Chondrocyte (in vitro differentiated cells): ENCODE results near the gene CHSY1. TPM values are rescaled to one million over a fixed set of nuclear protein-coding genes. Genes with fewer than 3 reads are reported as not detected.

Experiments used
- DNase-seq: peaks from one replicate; pipeline ENCODE4 v3.0.0; 2021; ENCODE audit warnings: mixed read lengths, low spot score
- H3K27ac Mint-ChIP-seq: one replicate; pipeline ENCODE4 v1.8.0; 2021; ENCODE audit warnings: mild to moderate bottlenecking, moderate library complexity, mixed read lengths; ENCODE audit not compliant: unreplicated experiment
- H3K27me3 Mint-ChIP-seq: 2 replicates; pipeline ENCODE4 v1.8.0; 2021; ENCODE audit warnings: low read depth, mixed read lengths
- H3K36me3 Mint-ChIP-seq: 2 replicates; pipeline ENCODE4 v1.8.0; 2021; ENCODE audit warnings: low read depth, mixed read lengths
- H3K4me1 Mint-ChIP-seq: 2 replicates; pipeline ENCODE4 v1.8.0; 2021; ENCODE audit warnings: low read depth, mild to moderate bottlenecking, mixed read lengths
- H3K4me3 Mint-ChIP-seq: one replicate; pipeline ENCODE4 v1.8.0; 2021; ENCODE audit warnings: mild to moderate bottlenecking, moderate library complexity, mixed read lengths; ENCODE audit not compliant: unreplicated experiment
- H3K9me3 Mint-ChIP-seq: 2 replicates; pipeline ENCODE4 v1.8.0; 2021; ENCODE audit warnings: low read depth, mixed read lengths
- total RNA-seq: library from RNA; stranded (reverse); gene quantifications from 3 replicates; pipeline ENCODE4 v1.2.1, GENCODE V29; 2021
- TF ChIP-seq, protein P1 (sequence below): fragments of 200-600 bp; sonication (generic); IDR thresholded peaks from 2 replicates; pipeline ENCODE4 v1.5.0; 2021; ENCODE audit warnings: antibody characterized with exemption, mild to moderate bottlenecking, moderate library complexity

CHSY1 gene
- total RNA-seq, 1 donor from 2014 or later = 60.9 TPM

DNA sequence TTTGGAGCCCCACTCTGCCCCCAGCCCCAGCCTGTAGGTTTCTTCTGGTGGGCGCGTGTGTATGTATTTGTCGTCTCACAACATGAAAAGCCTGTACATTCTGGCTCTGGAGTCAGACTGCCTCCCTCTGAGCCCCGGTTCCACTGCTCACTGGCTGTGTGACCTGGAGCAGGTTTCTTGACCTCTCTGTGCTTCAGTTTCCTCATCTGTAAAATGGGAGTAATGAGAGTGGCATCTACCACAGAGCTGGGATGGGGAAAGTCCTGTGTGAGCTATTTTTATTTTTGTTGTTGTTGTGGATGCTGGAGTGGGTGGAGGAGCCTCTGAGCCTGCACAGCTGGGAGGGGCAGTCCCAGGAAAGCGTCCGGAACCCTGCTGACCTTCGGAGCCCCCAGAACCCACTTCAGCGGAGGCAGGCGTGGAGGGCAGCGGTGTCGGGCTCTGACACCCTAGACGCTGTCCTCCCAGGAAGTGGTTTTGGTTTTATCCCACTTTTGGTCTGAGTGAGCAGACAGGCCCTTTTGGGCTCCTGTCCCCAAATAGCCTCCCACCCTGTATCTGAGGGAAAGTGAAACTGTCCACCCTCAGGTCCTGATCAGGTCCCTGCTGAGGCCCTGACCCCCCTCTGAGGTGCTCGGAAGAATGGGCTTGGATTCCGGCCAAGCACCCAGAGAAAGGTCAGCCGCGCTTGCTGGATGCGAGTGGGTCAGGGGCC, 103.5 kb downstream of the CHSY1 start:
- Mint-ChIP-seq H3K27ac (no peak overlapping the region), H3K36me3 (no peaks in the 10 kb centered on the region), H3K4me3 (no peak overlapping the region), H3K4me1 (peaks cover 6% of the 10 kb centered on the region), H3K9me3 (no peaks in the 10 kb centered on the region), H3K27me3 (no peaks in the 10 kb centered on the region)
- no peak for DNase-seq
- TF ChIP-seq, protein P1, sequence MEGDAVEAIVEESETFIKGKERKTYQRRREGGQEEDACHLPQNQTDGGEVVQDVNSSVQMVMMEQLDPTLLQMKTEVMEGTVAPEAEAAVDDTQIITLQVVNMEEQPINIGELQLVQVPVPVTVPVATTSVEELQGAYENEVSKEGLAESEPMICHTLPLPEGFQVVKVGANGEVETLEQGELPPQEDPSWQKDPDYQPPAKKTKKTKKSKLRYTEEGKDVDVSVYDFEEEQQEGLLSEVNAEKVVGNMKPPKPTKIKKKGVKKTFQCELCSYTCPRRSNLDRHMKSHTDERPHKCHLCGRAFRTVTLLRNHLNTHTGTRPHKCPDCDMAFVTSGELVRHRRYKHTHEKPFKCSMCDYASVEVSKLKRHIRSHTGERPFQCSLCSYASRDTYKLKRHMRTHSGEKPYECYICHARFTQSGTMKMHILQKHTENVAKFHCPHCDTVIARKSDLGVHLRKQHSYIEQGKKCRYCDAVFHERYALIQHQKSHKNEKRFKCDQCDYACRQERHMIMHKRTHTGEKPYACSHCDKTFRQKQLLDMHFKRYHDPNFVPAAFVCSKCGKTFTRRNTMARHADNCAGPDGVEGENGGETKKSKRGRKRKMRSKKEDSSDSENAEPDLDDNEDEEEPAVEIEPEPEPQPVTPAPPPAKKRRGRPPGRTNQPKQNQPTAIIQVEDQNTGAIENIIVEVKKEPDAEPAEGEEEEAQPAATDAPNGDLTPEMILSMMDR = no peak

GRCh38 chr15:101147181-101147580, 104.7 kb downstream of the CHSY1 start:
- TF ChIP-seq, protein P1 = no peak
- DNase-seq = no peak
- Mint-ChIP-seq H3K9me3 (no peaks in the 10 kb centered on the region), H3K4me1 (peaks cover 6% of the 10 kb centered on the region), H3K27ac (no peak overlapping the region), H3K27me3 (no peaks in the 10 kb centered on the region), H3K36me3 (no peaks in the 10 kb centered on the region), H3K4me3 (no peak overlapping the region)

DNA sequence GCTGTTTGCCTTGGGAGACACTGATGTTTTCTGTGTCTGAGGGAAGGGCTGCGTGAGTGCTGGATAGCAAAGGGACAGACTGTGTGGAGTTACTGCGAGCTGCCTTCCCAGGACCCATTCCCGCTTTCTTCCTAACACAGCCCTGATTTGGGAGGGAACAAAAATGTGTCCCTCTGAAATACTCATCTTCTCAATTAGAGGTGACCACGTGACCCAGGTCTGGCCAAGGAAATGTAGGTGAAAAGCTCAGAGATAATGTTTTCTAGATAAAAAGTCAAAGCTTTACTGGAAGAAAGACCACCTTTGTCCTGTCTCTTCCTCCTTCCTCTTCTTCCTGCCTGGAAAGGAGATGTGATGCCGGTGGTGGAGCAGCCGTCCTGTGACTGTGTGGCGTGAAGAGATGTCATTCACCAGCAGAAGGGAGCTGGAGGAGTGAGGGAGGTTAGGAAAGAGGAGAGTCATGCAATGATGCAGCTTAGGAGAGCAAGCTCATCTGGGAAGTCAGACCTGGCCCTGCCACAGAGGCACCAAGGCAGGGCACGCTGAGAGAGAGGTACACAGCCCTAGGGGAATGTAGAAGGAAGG, 105.6 kb downstream of the CHSY1 start:
- TF ChIP-seq, protein P1 = no peak
- Mint-ChIP-seq H3K27ac (no peak overlapping the region), H3K9me3 (no peaks in the 10 kb centered on the region), H3K27me3 (no peaks in the 10 kb centered on the region), H3K4me1 (peaks cover 2% of the 10 kb centered on the region), H3K36me3 (no peaks in the 10 kb centered on the region), H3K4me3 (no peak overlapping the region)
- no peak for DNase-seq

DNA sequence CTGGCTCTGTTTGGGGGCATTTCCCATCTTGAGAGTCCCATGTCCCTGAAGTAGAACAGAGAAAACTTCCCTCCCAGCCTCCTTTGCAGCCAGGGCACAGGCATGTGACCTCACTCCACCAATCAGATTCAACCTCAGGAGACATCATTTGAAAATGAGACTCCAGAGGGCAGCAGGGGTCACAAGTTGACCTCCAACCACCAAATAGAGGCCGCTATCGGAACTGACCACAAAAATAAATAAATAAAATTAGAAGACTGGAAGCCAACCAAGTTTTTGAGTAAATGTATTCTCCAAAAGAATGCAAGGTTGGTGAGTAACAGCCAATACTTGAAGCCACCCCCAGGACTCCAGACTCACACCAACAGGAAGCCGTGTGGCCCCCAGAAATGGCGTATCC, 106.5 kb downstream of the CHSY1 start:
- Mint-ChIP-seq H3K36me3 (no peaks in the 10 kb centered on the region), H3K27ac (no peak overlapping the region), H3K27me3 (no peaks in the 10 kb centered on the region), H3K4me1 (no peaks in the 10 kb centered on the region), H3K9me3 (no peaks in the 10 kb centered on the region), H3K4me3 (no peak overlapping the region)
- TF ChIP-seq, protein P1 = no peak
- DNase-seq = no peak

DNA sequence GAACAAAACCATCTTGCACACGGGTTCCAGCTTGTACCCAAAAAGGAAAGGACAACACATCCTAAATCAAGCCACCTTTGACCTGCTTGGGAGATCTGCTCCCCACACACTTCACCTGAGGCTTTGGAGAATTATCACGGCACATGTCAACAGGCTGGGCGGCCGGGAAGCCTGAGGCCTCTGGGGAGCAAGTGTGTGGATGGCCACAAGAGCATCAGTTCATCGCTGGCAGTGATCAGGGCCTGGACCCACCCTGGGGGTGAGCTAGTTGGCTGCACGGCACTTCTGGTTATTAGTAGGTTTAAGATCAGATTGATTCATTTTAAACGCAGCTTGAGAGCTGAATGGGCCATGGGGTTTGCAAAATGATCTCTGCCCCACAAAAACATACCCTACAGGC, 108.5 kb downstream of the CHSY1 start:
- peaks cover 19% of the 10 kb centered on the region for H3K4me1 Mint-ChIP-seq
- no peak for DNase-seq
- no peaks in the 10 kb centered on the region for H3K27me3 Mint-ChIP-seq
- no peak overlapping the region for H3K4me3 Mint-ChIP-seq
- H3K27ac Mint-ChIP-seq = no peak overlapping the region
- H3K36me3 Mint-ChIP-seq = no peaks in the 10 kb centered on the region
- TF ChIP-seq, protein P1 = no peak
- no peaks in the 10 kb centered on the region for H3K9me3 Mint-ChIP-seq
